Testis (tissue), 2 donors: ENCODE measurements around the gene TMEM184A.

Experiments used
- CTCF ChIP-seq, 3 experiments: fragments of 450-650 bp in 2 of 3; fragments of 200-600 bp in 1 of 3; sonication (generic) in 1 of 3; IDR thresholded peaks; one replicate each; pipeline ENCODE4 v1.5.1; 2016 to 2019; ENCODE audit warnings: antibody characterized with exemption in 3 of 3, mild to moderate bottlenecking in 2 of 3, moderate library complexity in 1 of 3
- POLR2A ChIP-seq: fragments of 450-650 bp; IDR thresholded peaks from one replicate; pipeline ENCODE4 v1.6.1; 2017; ENCODE audit warnings: antibody characterized with exemption, mild to moderate bottlenecking, moderate library complexity

- TF ChIP-seq CTCF (IDR thresholded peaks at IDR 0.05): no peak
- no peak for TF ChIP-seq POLR2A
Observed at GRCh38 chr7:1593904-1594421, 38.0 kb upstream of the TMEM184A start.
